Ishikawa (cell line): Measurements from ENCODE around the gene IFNGR1.

Experiments used
- CEBPB ChIP-seq: IDR thresholded peaks from 2 replicates; pipeline ENCODE4 v1.6.1; 2012
- CREB1 ChIP-seq: IDR thresholded peaks from 2 replicates; pipeline ENCODE4 v1.6.1; 2012; ENCODE audit warnings: low read depth
- EGR1 ChIP-seq: IDR thresholded peaks from 2 replicates; pipeline ENCODE4 v1.6.1; 2012
- EP300 ChIP-seq: IDR thresholded peaks from 2 replicates; pipeline ENCODE4 v1.6.1; 2012; ENCODE audit warnings: borderline replicate concordance
- FOXM1 ChIP-seq: IDR thresholded peaks from 2 replicates; pipeline ENCODE4 v1.6.1; 2012; ENCODE audit warnings: low read depth, borderline replicate concordance
- NFIC ChIP-seq: IDR thresholded peaks from 2 replicates; pipeline ENCODE4 v1.6.1; 2012
- RAD21 ChIP-seq: IDR thresholded peaks from 2 replicates; pipeline ENCODE4 v1.6.1; 2012; ENCODE audit warnings: low read depth
- TAF1 ChIP-seq: IDR thresholded peaks from 2 replicates; pipeline ENCODE4 v1.6.1; 2012; ENCODE audit warnings: low read depth, mild to moderate bottlenecking
- TCF12 ChIP-seq: IDR thresholded peaks from 2 replicates; pipeline ENCODE4 v1.6.1; 2012; ENCODE audit warnings: low read depth
- TEAD4 ChIP-seq: IDR thresholded peaks from 2 replicates; pipeline ENCODE4 v1.6.1; 2012
- YY1 ChIP-seq: IDR thresholded peaks from 2 replicates; pipeline ENCODE4 v1.6.1; 2012; ENCODE audit warnings: low read depth
- ZBTB7A ChIP-seq: IDR thresholded peaks from 2 replicates; pipeline ENCODE4 v1.6.1; 2012; ENCODE audit warnings: low read depth
- TF ChIP-seq, protein P1 (sequence below): IDR thresholded peaks from 2 replicates; pipeline ENCODE4 v1.6.1; 2012
- TF ChIP-seq, protein P2 (sequence below): IDR thresholded peaks from 2 replicates; pipeline ENCODE4 v1.6.1; 2012; ENCODE audit warnings: low read depth, mild to moderate bottlenecking
- TF ChIP-seq, protein P3 (sequence below): IDR thresholded peaks from 2 replicates; pipeline ENCODE4 v1.6.1; 2012

IFNGR1 gene

DNA sequence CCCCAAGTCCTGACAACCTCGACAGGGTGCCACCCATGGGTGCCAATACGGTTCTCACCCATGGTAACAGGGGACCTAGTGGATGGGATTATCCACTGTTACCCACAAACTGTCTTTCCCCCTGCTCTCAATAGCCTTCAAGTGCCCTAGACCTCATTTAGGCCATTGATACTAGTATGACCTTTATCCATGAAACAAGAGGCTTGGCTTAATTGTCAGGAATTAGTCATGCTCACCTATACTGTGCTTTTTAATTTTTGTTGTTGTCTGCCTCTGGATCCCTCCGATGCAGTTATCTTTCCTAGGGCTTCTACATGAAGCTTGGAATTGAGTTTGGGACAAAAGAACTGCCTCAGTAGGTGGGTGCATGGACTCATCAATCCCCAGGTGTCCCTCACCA, 33.9 kb downstream of the IFNGR1 start:
- TF ChIP-seq ZBTB7A (no peak), CREB1 (no peak), TAF1 (no peak), RAD21 (no peak), NFIC (no peak), YY1 (no peak)
- TF ChIP-seq, protein P1, sequence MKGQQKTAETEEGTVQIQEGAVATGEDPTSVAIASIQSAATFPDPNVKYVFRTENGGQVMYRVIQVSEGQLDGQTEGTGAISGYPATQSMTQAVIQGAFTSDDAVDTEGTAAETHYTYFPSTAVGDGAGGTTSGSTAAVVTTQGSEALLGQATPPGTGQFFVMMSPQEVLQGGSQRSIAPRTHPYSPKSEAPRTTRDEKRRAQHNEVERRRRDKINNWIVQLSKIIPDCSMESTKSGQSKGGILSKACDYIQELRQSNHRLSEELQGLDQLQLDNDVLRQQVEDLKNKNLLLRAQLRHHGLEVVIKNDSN, result no peak

DNA sequence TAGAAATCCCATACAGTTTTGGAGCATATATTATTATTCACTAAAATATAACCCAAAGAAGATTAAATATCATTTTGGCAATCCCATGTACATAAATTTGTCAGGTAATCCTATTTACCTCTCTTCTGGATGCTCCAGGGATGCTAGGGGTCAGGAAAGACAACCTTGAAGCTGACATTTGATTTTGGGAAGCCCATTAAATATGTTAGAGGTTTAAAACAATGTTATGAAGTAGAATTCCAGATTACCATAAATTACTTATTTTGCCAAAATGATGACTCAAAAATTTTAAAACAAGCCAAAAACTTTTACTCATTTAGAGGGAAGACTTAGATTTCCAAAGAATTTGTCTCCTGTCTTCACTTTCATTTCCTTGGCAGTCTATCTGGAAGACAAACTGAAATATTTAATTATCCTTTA, 36.5 kb downstream of the IFNGR1 start:
- TF ChIP-seq EP300 (no peak), ZBTB7A (no peak), TCF12 (no peak), FOXM1 (no peak), EGR1 (no peak), NFIC (no peak), TAF1 (no peak), CEBPB (no peak), TEAD4 (no peak), RAD21 (no peak), CREB1 (no peak)
- TF ChIP-seq, protein P1, result no peak
- TF ChIP-seq, protein P2, sequence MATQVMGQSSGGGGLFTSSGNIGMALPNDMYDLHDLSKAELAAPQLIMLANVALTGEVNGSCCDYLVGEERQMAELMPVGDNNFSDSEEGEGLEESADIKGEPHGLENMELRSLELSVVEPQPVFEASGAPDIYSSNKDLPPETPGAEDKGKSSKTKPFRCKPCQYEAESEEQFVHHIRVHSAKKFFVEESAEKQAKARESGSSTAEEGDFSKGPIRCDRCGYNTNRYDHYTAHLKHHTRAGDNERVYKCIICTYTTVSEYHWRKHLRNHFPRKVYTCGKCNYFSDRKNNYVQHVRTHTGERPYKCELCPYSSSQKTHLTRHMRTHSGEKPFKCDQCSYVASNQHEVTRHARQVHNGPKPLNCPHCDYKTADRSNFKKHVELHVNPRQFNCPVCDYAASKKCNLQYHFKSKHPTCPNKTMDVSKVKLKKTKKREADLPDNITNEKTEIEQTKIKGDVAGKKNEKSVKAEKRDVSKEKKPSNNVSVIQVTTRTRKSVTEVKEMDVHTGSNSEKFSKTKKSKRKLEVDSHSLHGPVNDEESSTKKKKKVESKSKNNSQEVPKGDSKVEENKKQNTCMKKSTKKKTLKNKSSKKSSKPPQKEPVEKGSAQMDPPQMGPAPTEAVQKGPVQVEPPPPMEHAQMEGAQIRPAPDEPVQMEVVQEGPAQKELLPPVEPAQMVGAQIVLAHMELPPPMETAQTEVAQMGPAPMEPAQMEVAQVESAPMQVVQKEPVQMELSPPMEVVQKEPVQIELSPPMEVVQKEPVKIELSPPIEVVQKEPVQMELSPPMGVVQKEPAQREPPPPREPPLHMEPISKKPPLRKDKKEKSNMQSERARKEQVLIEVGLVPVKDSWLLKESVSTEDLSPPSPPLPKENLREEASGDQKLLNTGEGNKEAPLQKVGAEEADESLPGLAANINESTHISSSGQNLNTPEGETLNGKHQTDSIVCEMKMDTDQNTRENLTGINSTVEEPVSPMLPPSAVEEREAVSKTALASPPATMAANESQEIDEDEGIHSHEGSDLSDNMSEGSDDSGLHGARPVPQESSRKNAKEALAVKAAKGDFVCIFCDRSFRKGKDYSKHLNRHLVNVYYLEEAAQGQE, result no peak
- TF ChIP-seq, protein P3, sequence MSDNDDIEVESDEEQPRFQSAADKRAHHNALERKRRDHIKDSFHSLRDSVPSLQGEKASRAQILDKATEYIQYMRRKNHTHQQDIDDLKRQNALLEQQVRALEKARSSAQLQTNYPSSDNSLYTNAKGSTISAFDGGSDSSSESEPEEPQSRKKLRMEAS, result no peak

DNA sequence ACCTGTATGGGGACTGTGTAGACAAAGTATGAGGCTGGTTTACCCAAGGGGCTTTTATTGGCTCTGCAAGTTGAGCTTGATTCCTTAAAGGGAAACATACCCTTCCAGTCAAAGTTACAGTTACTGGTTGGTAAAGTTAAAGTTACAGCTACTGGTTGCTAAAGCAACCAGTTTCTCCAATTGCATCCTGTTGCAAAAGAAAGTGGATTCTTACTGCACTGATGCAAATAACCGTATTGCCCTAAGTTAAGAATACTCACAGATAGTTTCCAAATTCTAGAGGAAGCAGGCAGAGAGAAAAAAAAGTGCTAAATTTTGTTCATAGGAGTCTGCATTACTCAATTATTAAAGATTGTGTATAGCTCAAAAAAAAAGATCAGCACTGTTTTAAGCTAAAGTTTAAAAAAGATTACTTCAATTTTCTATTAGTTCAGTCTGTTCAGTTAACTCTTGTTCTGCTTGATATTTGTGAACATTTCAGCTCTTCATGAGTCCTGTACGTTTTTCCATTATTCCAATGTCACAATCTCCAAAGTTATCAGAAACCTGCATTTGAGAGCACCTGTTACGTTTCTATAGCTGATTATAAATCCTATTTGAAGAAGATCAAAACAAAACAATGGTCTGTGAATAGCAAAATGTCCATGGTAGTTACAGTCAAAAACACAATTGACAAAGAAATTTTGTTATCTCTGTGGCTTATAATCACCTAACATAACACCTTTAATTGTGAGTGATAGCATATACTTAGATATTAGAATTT, 37.1 kb downstream of the IFNGR1 start:
- no peak for TF ChIP-seq ZBTB7A
- no peak for TF ChIP-seq EP300
- TF ChIP-seq NFIC, result no peak
- TF ChIP-seq, protein P1, result no peak
- no peak for TF ChIP-seq RAD21
- no peak for TF ChIP-seq FOXM1

DNA sequence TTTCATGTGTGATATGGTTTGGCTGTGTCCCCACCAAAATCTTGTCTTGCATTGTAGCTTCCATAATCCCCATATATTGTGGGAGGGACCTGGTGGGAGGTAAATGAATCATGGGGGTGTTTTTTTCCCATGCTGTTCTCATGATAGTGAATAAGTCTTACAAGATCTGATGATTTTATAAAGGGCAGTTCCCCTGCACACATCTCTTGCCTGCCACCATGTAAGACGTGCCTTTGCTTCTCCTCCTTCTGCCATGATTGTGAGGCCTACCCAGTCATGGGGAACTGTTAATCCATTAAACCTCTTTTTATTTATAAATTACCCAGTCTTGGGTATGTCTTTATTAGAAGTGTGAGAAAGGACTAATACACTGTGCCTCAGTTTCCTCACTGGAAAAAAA, 41.6 kb downstream of the IFNGR1 start:
- TF ChIP-seq CEBPB, result no peak
- TF ChIP-seq, protein P1, result no peak
- TF ChIP-seq ZBTB7A, result no peak
- TF ChIP-seq TEAD4, result no peak
- no peak for TF ChIP-seq NFIC
- TF ChIP-seq CREB1, result no peak
- TF ChIP-seq, protein P2, result no peak
- TF ChIP-seq FOXM1, result no peak
- TF ChIP-seq EP300, result no peak
- TF ChIP-seq, protein P3, result no peak
- no peak for TF ChIP-seq TCF12
- TF ChIP-seq RAD21, result no peak

DNA sequence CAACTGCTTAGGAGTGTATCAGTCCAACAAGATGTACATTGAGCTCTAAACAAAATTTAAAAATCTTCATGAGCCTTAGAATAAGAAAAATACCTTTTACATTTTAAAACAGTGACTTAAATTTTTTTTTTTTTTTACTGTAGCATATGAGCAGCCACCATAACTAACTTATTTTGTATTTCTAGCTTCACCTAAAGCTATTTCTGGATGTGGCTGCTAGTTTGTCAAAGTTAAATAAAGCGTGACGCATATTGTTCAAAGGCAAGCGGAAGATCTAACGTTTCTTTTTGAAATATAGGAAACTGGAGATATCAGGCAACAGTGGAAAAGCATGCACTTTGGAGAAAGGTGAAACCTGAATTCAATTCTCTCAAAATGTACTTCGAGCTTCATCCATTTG, 42.5 kb downstream of the IFNGR1 start:
- TF ChIP-seq FOXM1 (no peak), TCF12 (no peak), EGR1 (no peak), TEAD4 (no peak), CEBPB (no peak), YY1 (no peak), EP300 (no peak), RAD21 (no peak), CREB1 (no peak)
- TF ChIP-seq, protein P1, result no peak
- TF ChIP-seq, protein P2, result no peak
